Measurements from ENCODE around the gene TUBB.
A peak's percentile ranks its signal among the peaks of the same experiment; 100 is the strongest.

GRCh38 chr6:30742316-30743098, 22.4 kb downstream of the TUBB start, which contains the start of gene FLOT1:
- TF ChIP-seq CTCF (IDR thresholded peaks at IDR 0.05) (no peak), POLR2A (IDR thresholded peaks at IDR 0.05) (peak; percentile 21 to 48), EP300 (IDR thresholded peaks at IDR 0.05) (peak; percentile 17 to 89)
